CD4-positive, alpha-beta T cell treated with Interleukin-17A for 4 hours (primary cell): ENCODE measurements around the gene SLC5A10.
A peak's percentile ranks its signal among the peaks of the same experiment; 100 is the strongest.
"Not testable (repeated sequence)": the region's sequence is repeated elsewhere in the genome, so short reads cannot be mapped to it uniquely, and the experiment has no call there.

ENCODE experiments used
- DNase-seq: peaks from one replicate; pipeline ENCODE4 v3.0.0-alpha.2; 2020; ENCODE audit warnings: mixed read lengths

Gene SLC5A10

GRCh38 chr17:19021622-19022083 is 69.7 kb downstream of the SLC5A10 start:
- DNase-seq, result peak; percentile 67

GRCh38 chr17:19022128-19022527 is 70.2 kb downstream of the SLC5A10 start:
- no peak for DNase-seq

GRCh38 chr17:19022747-19023146 is 70.8 kb downstream of the SLC5A10 start:
- DNase-seq, result no peak

- no peak for DNase-seq
Observed at GRCh38 chr17:19023209-19023999, 71.4 kb downstream of the SLC5A10 start.

- peak; percentile 41 for DNase-seq
Observed at GRCh38 chr17:19024101-19025078, 72.4 kb downstream of the SLC5A10 start.

- not testable (repeated sequence) for DNase-seq
Observed at GRCh38 chr17:19028671-19029070, 76.7 kb downstream of the SLC5A10 start.

- not testable (repeated sequence) for DNase-seq
Observed at GRCh38 chr17:19029740-19030139, 77.8 kb downstream of the SLC5A10 start.

- not testable (repeated sequence) for DNase-seq
Observed at GRCh38 chr17:19030771-19031449, 78.9 kb downstream of the SLC5A10 start.

- DNase-seq, result not testable (repeated sequence)
Observed at GRCh38 chr17:19031729-19032128, 79.8 kb downstream of the SLC5A10 start.

GRCh38 chr17:19032377-19032988 is 80.5 kb downstream of the SLC5A10 start:
- DNase-seq, result not testable (repeated sequence)

- DNase-seq, result not testable (repeated sequence)
Observed at GRCh38 chr17:19036186-19036585, 84.2 kb downstream of the SLC5A10 start.

GRCh38 chr17:19037547-19037946 is 85.6 kb downstream of the SLC5A10 start:
- not testable (repeated sequence) for DNase-seq

GRCh38 chr17:19038007-19038406 is 86.0 kb downstream of the SLC5A10 start:
- DNase-seq, result not testable (repeated sequence)

GRCh38 chr17:19038730-19039129 is 86.8 kb downstream of the SLC5A10 start:
- DNase-seq, result not testable (repeated sequence)

- not testable (repeated sequence) for DNase-seq
Observed at GRCh38 chr17:19040350-19040749, 88.4 kb downstream of the SLC5A10 start.

GRCh38 chr17:19041871-19042270 is 89.9 kb downstream of the SLC5A10 start:
- not testable (repeated sequence) for DNase-seq

GRCh38 chr17:19042369-19042768 is 90.4 kb downstream of the SLC5A10 start:
- not testable (repeated sequence) for DNase-seq

- DNase-seq, result not testable (repeated sequence)
Observed at GRCh38 chr17:19043032-19043431, 91.1 kb downstream of the SLC5A10 start.

GRCh38 chr17:19044643-19045042 is 92.7 kb downstream of the SLC5A10 start:
- not testable (repeated sequence) for DNase-seq

GRCh38 chr17:19046782-19047375 is 94.9 kb downstream of the SLC5A10 start, which contains the start of gene GRAP:
Gene GRAP (minus strand): TSS chr17:19046957. CDS start chr17:19046926, 31 bp downstream.
- DNase-seq, result not testable (repeated sequence)

GRCh38 chr17:19047510-19047909 is 95.5 kb downstream of the SLC5A10 start:
- DNase-seq, result not testable (repeated sequence)

GRCh38 chr17:19048826-19049225 is 96.9 kb downstream of the SLC5A10 start:
- DNase-seq, result not testable (repeated sequence)
